Transverse colon (tissue), 4 donors: ENCODE results near the gene NDE1. TPM values are rescaled to one million over a fixed set of nuclear protein-coding genes. Genes with fewer than 3 reads are reported as not detected.

Source experiments
- DNase-seq: peaks from one replicate; pipeline ENCODE4 v3.0.0-alpha.2; 2019
- H3K27ac ChIP-seq, 4 donors: fragments of 200-600 bp; sonication (generic); 2 replicates each; pipeline ENCODE4 v1.5.1; 2016 to 2018; ENCODE audit warnings: inconsistent platforms in 4 of 4
- H3K27me3 ChIP-seq: fragments of 200-600 bp; sonication (generic); 2 replicates; pipeline ENCODE4 v1.5.1; 2017; ENCODE audit warnings: inconsistent platforms
- H3K36me3 ChIP-seq, 4 donors: fragments of 200-600 bp; sonication (generic); 2 replicates each; pipeline ENCODE4 v1.5.1; 2017 to 2019; ENCODE audit warnings: inconsistent platforms in 4 of 4
- H3K4me1 ChIP-seq, 4 donors: fragments of 200-600 bp; sonication (generic); 2 replicates each; pipeline ENCODE4 v1.5.1; 2017 to 2020; ENCODE audit warnings: inconsistent platforms in 4 of 4
- H3K4me3 ChIP-seq, 4 donors: fragments of 200-600 bp; sonication (generic); 1 replicate in 1 of 4; 2 replicates in 3 of 4; pipeline versions ENCODE4 v1.5.1 to v1.6.1; 2017 to 2019; ENCODE audit warnings: inconsistent platforms in 4 of 4
- H3K9me3 ChIP-seq, 2 donors: fragments of 200-600 bp; sonication (generic); 2 replicates each; pipeline ENCODE4 v1.5.1; 2017 to 2019; ENCODE audit warnings: inconsistent platforms in 2 of 2
- POLR2A ChIP-seq: fragments of 450-650 bp; IDR thresholded peaks from one replicate; pipeline ENCODE4 v1.6.1; 2016; ENCODE audit warnings: antibody characterized with exemption, mild to moderate bottlenecking, moderate library complexity
- POLR2AphosphoS5 ChIP-seq, 3 donors: sonication (generic); formaldehyde crosslinking; IDR thresholded peaks; one replicate each; pipeline ENCODE4 v1.6.1; 2016; ENCODE audit warnings: antibody characterized with exemption in 3 of 3
- WGBS, 2 donors: methylation state at CpG; one replicate each; pipeline ENCODE4 v1.1.5; 2018; ENCODE audit warnings: low coverage in 1 of 2; 5-methylcytosine and 5-hydroxymethylcytosine counted together
- in situ Hi-C, 4 donors: fragments of 200-750 bp; cut with MboI; loops; one replicate each; pipeline versions ENCODE4 v1.15.0 to v1.15.1; 2017; ENCODE audit warnings: low sequenced_read_pairs in 3 of 4, low pct_ligation_motif_present in 1 of 4, low pct_unique_long_range_greater_than_20kb in 1 of 4
- intact Hi-C: fragments of 100-400 bp; cut with DNase I; formaldehyde crosslinking; loops from one replicate; pipeline ENCODE4 v1.15.1; 2023; ENCODE audit warnings: low total_unique reads
- total RNA-seq, 4 donors: library from RNA; depleted of rRNA; stranded (reverse); fragments of >200 nt; gene quantifications; one replicate each; pipeline ENCODE4 v1.1.0, GENCODE V29; 2016

The NDE1 gene
- total RNA-seq, 4 donors from 2014 or later = 21.0 to 47.6 (median 36.3) TPM

- intact Hi-C loops = loop anchor here (10.0 kb wide), 1 partner anchor 349 kb away; no protein-coding TSS in a partner anchor
- Histone ChIP-seq H3K4me1 (no peaks in the 10 kb centered on the region), H3K4me3 (no peak overlapping the region), H3K36me3 (no peaks in the 10 kb centered on the region), H3K9me3 (no peaks in the 10 kb centered on the region), H3K27ac (peak overlapping the region in 3 of 4 donors; percentile 34 to 77 (median 46)), H3K27me3 (no peaks in the 10 kb centered on the region)
- no peak for DNase-seq
- 40 to 59% methylated on average over 4 to 7 of the region's 7 CpGs for WGBS, 2 donors
- in situ Hi-C loops = no loop called here
- no peak for TF ChIP-seq POLR2A
- TF ChIP-seq POLR2AphosphoS5 (IDR thresholded peaks at IDR 0.05) = peak; percentile 11 to 44 (median 38)
Observed at GRCh38 chr16:15775663-15776304, 125.7 kb downstream of the NDE1 start.

Other genes with a start within 250 kb of the NDE1 start
- gene BMERB1, start 215.7 kb upstream of the NDE1 start, total RNA-seq = 10 to 100 TPM in 3 of 4 donors, 1 to 10 TPM in 1; 8.6 to 65.1 (median 14.1) TPM
- 10 to 100 TPM; 32.0 to 52.6 (median 41.1) TPM for gene MARF1, start 7.1 kb upstream of the NDE1 start, total RNA-seq
- 1,000 to 10,000 TPM in 2 of 4 donors, 100 to 1,000 TPM in 2; 619 to 1,914 (median 1,058) TPM for gene MYH11, start 206.8 kb downstream of the NDE1 start, total RNA-seq
- gene CEP20, start 238.4 kb downstream of the NDE1 start, total RNA-seq = 10 to 100 TPM in 3 of 4 donors, 1 to 10 TPM in 1; 9.4 to 21.7 (median 20.8) TPM